Omental fat pad (tissue), 4 donors: ENCODE results near the gene DLG2. TPM values are rescaled to one million over a fixed set of nuclear protein-coding genes. Genes with fewer than 3 reads are reported as not detected.

Experiments used
- ATAC-seq: fragments of 150-250 bp; one replicate; pipeline ENCODE4 v1.9.1; 2016; ENCODE audit warnings: mild to moderate bottlenecking, moderate library complexity; ENCODE audit not compliant: low FRiP score
- DNase-seq: peaks from one replicate; pipeline ENCODE4 v3.0.0-alpha.2; 2019; ENCODE audit warnings: low spot score
- total RNA-seq, 4 donors: library from RNA; depleted of rRNA; stranded (reverse); fragments of >200 nt; gene quantifications; one replicate each; pipeline ENCODE4 v1.1.0, GENCODE V29; 2016
- TF ChIP-seq, protein P1 (sequence below), 3 donors: fragments of 450-650 bp; IDR thresholded peaks; one replicate each; pipeline ENCODE4 v1.5.1; 2016 to 2017; ENCODE audit warnings: antibody characterized with exemption in 3 of 3, mild to moderate bottlenecking in 3 of 3, moderate library complexity in 2 of 3

DLG2 gene
- total RNA-seq, 4 donors from 2014 or later: 4.8 to 13.2 (median 8.1) TPM

DNA sequence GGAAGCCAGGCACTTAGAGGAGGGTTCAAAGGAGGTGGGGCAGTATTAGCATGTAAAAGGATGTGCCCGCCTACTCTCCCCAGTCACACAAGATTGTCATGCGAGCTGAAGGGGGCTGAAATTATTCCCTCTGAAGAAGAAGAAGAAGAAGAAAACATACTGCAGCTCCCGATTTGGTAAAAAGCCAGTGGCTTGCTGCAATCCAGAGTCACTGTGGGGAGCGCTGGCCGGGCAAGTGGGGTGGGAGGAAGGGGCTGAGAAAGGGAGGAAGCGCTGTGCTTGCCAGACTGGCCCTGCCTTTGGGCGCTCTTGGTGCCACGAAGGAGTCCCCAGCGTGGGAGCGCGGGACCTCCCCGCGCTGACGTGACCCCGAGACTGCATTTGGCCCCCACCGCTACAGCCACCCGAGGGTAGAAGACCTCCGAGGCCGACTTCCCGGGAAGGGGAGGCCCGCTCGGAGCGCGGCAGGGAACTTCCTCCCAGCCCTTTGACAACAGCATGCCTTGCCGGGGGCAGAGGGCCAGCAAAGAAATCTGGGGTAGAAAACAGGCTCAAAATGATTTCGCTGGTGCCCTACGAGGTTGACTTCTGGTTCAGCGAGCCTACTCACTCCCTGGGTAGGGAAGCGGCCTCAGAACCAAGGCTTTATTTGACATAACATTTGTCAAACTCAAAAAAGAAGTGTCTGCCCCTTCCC, 906.3 kb downstream of the DLG2 start:
- DNase-seq (no peak), ATAC-seq (no peak)
- TF ChIP-seq, protein P1, sequence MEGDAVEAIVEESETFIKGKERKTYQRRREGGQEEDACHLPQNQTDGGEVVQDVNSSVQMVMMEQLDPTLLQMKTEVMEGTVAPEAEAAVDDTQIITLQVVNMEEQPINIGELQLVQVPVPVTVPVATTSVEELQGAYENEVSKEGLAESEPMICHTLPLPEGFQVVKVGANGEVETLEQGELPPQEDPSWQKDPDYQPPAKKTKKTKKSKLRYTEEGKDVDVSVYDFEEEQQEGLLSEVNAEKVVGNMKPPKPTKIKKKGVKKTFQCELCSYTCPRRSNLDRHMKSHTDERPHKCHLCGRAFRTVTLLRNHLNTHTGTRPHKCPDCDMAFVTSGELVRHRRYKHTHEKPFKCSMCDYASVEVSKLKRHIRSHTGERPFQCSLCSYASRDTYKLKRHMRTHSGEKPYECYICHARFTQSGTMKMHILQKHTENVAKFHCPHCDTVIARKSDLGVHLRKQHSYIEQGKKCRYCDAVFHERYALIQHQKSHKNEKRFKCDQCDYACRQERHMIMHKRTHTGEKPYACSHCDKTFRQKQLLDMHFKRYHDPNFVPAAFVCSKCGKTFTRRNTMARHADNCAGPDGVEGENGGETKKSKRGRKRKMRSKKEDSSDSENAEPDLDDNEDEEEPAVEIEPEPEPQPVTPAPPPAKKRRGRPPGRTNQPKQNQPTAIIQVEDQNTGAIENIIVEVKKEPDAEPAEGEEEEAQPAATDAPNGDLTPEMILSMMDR (IDR thresholded peaks at IDR 0.05): no peak

DNA sequence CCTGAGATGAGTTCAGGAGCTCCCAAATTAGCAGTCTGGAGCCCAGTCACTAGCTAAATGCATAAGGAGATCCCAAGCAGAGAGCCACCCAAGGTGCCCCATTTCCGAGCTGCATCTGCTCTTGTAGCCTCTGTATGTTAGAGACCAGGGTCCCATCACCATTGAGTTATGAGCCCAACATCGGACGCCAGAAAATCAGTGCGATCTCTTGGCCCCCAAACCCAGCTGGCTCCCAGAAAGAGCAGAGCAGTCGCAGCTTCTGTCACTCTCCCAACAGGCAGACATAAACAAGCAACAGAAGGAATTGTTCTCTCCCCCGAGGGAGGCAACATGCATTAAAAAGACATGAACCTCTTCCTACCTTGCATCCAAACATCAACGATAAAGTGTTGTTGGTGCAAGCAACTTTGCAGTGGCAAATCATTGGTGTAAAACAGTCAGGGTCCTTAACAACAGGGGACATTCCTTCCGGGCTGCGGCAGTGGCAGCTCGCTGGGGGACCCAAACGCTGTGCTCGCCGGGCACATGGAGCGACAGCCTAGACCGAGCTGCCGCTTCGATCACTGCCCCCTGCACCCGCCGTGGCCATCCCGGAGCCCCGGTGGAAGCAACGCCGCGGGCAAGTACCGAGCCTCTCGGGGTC, 907.1 kb downstream of the DLG2 start:
- TF ChIP-seq, protein P1 (IDR thresholded peaks at IDR 0.05): no peak
- ATAC-seq: no peak
- DNase-seq: no peak

DNA sequence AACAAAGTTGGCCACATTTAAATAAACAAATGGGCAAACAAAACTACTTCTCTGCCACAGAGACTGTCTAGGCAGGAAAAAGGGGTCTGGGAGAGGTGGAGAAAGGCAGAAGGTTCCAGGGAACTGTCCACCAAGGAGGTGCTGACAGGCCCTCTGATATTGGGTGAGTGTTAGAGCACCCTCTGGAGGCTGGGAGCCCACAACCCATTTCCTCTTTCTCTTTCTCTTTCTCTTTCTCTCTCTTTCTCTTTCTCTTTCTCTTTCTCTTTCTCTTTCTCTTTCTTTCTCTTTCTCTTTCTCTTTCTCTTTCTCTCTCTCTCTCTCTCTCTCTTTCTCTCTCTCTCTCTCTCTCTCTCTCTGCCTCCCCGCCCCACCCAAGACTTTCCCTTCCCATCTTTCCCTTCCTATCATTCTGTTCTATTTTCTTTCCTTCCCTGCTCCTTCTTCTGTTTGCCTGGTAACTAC, 912.8 kb downstream of the DLG2 start:
- DNase-seq: no peak
- TF ChIP-seq, protein P1 (IDR thresholded peaks at IDR 0.05): no peak
- ATAC-seq: no peak

DNA sequence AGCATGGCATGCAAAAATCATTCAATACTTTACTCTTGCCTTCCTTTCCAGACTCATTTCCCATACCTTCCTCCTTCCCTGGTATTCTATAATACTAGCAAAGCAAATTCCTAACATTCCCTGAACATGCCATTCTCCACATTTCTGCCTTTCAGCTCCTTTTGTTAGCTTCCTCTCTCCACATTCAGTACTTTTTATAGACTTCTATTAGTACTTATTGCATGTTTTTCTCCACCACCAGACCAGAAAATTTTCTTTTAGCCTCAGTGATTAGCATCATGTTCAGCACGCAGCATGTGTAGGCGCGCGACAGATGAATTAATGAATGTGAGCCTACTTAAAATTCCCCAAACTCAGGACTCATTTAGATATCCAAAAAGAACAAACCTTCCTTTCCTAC, 935.3 kb downstream of the DLG2 start:
- ATAC-seq (no peak), DNase-seq (no peak)
- TF ChIP-seq, protein P1 (IDR thresholded peaks at IDR 0.05): no peak

DNA sequence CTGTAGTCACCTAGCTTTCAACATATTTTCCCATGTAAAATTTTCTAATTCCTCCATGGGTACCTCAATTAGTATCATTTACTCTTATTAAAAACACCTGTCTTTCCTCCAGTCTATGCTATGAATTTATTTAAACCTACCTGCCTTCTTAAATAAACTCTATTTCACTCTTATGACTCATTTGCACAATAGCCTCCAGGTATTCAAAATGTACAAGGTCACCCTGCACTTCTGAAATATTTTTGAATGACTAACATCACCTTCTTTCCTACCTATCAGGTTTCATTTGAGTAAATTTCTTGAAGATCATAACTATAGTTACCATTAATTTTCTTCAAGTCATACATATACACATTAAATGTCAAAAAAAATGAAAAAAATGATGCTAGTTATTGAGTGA, 939.7 kb downstream of the DLG2 start:
- ATAC-seq (no peak), DNase-seq (no peak)
- TF ChIP-seq, protein P1 (IDR thresholded peaks at IDR 0.05): no peak

DNA sequence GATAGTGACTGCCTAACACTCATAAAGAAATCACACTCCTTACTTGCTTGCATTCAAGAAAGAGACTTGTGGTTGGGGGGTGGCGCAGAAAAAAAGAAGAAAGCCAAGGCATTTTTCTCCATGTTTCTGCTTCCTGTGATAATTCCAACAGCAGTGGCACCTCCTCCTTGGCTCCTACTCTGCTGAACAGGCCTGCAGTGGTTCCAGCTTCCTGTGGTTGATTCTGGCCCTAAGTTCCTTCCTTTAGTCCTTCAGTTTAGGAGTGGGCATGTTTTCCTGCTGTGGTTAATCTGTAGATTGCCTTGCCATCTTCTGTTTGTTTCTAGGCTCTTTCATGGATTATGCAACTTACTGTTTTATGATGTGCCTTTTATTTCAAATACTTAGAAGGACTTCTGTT, 940.4 kb downstream of the DLG2 start:
- TF ChIP-seq, protein P1 (IDR thresholded peaks at IDR 0.05): no peak
- DNase-seq: no peak
- no peak for ATAC-seq

DNA sequence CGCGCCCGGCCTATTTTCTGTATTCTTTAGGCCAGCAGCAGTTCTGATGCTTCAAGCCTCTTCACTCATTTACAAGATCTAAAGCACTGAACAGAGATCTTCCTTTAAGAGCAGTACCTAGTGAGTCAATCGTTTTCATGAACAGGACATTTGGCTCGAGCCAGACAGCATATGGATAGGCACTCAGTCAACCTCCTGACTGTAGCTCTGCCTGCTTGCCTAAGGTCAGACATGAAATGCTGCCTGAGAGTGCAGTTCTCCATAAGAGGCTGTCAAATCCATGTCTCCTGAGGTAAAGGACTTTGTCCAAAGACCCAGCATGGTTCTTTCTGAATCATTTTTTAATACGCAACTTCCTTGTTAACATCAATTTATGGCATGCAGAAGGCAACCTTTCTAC, 941.2 kb downstream of the DLG2 start:
- no peak for DNase-seq
- ATAC-seq: no peak
- TF ChIP-seq, protein P1 (IDR thresholded peaks at IDR 0.05): no peak
